ENCODE data around the gene IKZF3.

IKZF3 gene

GRCh38 chr17:39809221-39809620 lies 54.9 kb downstream of the IKZF3 start:
- no peak for DNase-seq (ENCODE audit: low read depth)

DNA sequence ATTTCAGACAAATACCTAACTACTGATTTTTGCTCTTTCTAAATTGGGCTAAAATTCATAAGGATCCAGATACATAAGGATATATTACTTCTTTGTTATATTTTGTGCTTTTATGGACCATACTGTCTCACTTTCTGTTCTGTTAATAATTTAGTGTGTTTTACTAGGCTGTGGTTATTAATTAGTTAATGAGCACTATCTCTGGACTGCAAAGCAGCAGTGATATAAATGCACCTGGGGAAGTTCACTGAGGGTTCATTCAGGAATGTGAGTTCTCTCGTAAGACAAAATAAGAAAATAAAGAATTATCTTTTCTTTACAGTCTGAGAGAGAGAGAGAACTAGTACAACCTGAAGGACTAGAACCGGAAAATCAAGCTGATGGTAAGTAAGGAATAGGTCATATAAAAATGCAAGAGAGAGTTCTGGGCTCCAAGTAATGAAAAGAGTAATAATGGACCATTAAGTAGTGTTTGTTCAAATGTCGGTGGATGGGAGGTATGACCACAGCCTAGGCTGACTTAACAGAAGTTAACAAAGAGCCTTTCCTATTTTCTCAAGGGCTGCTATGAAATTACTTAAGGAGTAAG lies 55.6 kb downstream of the IKZF3 start:
- TF ChIP-seq, protein P1, sequence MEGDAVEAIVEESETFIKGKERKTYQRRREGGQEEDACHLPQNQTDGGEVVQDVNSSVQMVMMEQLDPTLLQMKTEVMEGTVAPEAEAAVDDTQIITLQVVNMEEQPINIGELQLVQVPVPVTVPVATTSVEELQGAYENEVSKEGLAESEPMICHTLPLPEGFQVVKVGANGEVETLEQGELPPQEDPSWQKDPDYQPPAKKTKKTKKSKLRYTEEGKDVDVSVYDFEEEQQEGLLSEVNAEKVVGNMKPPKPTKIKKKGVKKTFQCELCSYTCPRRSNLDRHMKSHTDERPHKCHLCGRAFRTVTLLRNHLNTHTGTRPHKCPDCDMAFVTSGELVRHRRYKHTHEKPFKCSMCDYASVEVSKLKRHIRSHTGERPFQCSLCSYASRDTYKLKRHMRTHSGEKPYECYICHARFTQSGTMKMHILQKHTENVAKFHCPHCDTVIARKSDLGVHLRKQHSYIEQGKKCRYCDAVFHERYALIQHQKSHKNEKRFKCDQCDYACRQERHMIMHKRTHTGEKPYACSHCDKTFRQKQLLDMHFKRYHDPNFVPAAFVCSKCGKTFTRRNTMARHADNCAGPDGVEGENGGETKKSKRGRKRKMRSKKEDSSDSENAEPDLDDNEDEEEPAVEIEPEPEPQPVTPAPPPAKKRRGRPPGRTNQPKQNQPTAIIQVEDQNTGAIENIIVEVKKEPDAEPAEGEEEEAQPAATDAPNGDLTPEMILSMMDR (conservative IDR thresholded peaks at IDR 0.05; ENCODE audit: control insufficient read depth, insufficient read depth, low read depth, low read length) = no peak
- H3K4me3 ChIP-seq (ENCODE audit: control insufficient read depth, low read depth, low read length) = no peak overlapping the region
- no peak for DNase-seq (ENCODE audit: low read depth)

More at GRCh38 chr17:39809221-39809620, 54.9 kb downstream of the IKZF3 start:
- TF ChIP-seq, protein P1 (conservative IDR thresholded peaks at IDR 0.05; ENCODE audit: control insufficient read depth, insufficient read depth, low read depth, low read length) = no peak
- H3K4me3 ChIP-seq (ENCODE audit: control insufficient read depth, low read depth, low read length) = no peak overlapping the region

- TF ChIP-seq, protein P1 (conservative IDR thresholded peaks at IDR 0.05; ENCODE audit: control insufficient read depth, insufficient read depth, low read depth, low read length) = no peak
- no peak for DNase-seq (ENCODE audit: low read depth)
- H3K4me3 ChIP-seq (ENCODE audit: control insufficient read depth, low read depth, low read length) = no peak overlapping the region
Observed at GRCh38 chr17:39804839-39805238, 59.3 kb downstream of the IKZF3 start.

DNA sequence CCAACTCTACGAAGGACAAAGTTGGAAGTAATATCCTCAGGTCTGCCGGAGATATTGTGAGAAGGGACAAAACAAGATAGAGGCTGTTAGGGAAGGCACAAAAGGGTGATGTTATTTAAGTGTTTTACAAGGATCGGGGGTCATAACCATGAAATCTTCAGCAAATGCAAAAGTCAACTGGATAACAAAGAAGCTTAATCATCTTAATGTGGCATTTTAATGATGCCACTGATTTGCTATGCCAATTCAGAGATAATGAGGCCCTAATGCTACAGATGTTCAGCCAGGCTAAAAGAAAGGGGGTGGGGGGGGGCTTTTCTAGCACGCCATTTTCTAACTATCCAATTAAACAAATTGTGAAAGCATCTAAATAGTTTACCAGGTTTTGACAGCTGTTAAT lies 63.1 kb downstream of the IKZF3 start:
- no peak for DNase-seq (ENCODE audit: low read depth)
- H3K4me3 ChIP-seq (ENCODE audit: control insufficient read depth, low read depth, low read length) = no peak overlapping the region
- TF ChIP-seq, protein P1 (conservative IDR thresholded peaks at IDR 0.05; ENCODE audit: control insufficient read depth, insufficient read depth, low read depth, low read length) = no peak

DNA sequence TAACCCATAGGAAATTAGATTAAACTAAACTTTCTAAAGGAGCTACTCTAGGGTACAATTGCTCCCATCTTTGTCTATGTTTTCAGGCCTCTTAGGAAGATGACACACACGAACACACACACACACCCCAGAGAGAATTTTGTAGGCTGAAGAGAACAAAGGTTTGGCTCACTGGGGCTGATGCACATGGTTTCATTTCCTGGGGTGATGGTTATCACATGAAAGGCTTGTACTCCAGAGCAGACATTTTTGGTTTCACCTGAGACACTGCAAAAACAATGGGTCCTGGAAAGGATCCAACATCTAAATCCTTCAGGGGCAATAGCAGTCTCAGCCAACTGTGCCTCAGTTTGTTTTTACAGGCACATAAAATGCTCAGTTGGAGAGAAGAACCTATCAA lies 63.6 kb downstream of the IKZF3 start:
- TF ChIP-seq, protein P1 (conservative IDR thresholded peaks at IDR 0.05; ENCODE audit: control insufficient read depth, insufficient read depth, low read depth, low read length) = no peak
- H3K4me3 ChIP-seq (ENCODE audit: control insufficient read depth, low read depth, low read length) = no peak overlapping the region
- no peak for DNase-seq (ENCODE audit: low read depth)

DNA sequence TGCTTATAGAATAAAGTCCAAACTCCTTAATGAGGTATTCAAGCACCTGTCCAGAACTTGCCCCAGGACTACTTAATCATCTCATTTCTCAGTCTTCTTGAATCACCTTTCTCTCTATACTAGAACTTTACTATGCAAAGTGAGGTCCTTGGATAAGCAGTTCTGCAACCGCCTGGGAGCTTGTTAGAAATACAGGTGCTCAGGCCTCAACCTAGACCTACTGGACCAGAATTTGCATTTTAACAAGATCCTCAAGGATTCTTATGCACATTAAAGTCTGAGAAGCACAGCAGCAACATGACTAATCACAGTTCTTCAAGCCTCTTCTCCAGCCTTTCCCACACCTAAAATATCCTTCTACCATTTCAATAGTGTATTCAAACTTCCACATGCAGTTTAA lies 64.7 kb downstream of the IKZF3 start:
- TF ChIP-seq, protein P1 (conservative IDR thresholded peaks at IDR 0.05; ENCODE audit: control insufficient read depth, insufficient read depth, low read depth, low read length) = no peak
- H3K4me3 ChIP-seq (ENCODE audit: control insufficient read depth, low read depth, low read length) = no peak overlapping the region
- DNase-seq (ENCODE audit: low read depth) = no peak
